ENCODE measurements around the gene ERC1.

GRCh38 chr12:1250641-1251040 is 259.6 kb downstream of the ERC1 start:
- TF ChIP-seq, protein P1, sequence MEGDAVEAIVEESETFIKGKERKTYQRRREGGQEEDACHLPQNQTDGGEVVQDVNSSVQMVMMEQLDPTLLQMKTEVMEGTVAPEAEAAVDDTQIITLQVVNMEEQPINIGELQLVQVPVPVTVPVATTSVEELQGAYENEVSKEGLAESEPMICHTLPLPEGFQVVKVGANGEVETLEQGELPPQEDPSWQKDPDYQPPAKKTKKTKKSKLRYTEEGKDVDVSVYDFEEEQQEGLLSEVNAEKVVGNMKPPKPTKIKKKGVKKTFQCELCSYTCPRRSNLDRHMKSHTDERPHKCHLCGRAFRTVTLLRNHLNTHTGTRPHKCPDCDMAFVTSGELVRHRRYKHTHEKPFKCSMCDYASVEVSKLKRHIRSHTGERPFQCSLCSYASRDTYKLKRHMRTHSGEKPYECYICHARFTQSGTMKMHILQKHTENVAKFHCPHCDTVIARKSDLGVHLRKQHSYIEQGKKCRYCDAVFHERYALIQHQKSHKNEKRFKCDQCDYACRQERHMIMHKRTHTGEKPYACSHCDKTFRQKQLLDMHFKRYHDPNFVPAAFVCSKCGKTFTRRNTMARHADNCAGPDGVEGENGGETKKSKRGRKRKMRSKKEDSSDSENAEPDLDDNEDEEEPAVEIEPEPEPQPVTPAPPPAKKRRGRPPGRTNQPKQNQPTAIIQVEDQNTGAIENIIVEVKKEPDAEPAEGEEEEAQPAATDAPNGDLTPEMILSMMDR (IDR thresholded peaks at IDR 0.05; ENCODE audit: low read length) = no peak
- TF ChIP-seq EZH2 (IDR thresholded peaks at IDR 0.05; ENCODE audit: borderline replicate concordance, low read length) = no peak

Data from OCI-LY1 (cell line).